CD4-positive, alpha-beta T cell treated with Interleukin-12 subunit alpha and Interleukin-12 subunit beta, for 1 hour (primary cell): ENCODE results near the gene FCHO1.
"Not testable (repeated sequence)": the region's sequence is repeated elsewhere in the genome, so short reads cannot be mapped to it uniquely, and the experiment has no call there.

Experiments
- DNase-seq: peaks from one replicate; pipeline ENCODE4 v3.0.0-alpha.2; 2020

The FCHO1 gene

DNA sequence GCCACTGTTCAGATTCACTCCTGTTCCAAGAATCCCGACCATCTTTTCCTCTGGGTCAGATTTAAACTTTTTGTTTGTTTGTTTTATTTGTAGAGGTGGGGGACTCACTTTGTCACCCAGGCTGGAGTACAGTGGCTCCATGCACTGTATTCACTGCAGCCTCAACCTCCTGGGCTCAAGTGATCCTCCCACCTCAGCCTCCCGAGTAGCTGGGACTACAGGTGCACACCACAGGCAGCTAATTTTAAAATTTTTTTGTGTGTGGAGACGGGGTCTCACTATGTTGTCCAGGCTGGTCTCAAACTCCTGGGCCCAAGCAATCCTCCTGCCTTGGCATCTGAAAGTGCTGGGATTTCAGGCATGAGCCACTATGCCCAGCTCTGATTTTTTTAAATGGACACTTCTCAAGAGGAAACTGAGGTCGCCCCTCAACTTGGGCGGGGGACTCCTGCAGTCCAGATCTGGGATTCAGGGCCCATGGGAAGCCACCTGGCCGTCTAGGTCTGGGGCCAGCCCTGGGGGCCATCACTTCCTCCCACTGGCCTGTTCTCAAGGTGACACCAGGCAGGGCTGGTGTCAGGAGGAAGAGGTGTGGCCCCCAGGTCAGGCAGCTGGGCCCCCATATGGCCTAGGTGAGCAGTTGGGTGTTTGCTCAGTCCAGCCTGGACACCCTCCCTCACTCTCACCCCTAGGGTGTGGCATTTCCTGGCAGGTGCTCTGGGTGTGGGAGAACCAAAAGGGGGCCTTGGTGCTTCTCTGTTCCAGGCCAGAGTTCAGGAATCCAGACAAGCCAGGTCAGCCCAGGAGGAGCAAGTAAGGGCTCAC is 44.9 kb downstream of the FCHO1 start:
- DNase-seq, result no peak

DNA sequence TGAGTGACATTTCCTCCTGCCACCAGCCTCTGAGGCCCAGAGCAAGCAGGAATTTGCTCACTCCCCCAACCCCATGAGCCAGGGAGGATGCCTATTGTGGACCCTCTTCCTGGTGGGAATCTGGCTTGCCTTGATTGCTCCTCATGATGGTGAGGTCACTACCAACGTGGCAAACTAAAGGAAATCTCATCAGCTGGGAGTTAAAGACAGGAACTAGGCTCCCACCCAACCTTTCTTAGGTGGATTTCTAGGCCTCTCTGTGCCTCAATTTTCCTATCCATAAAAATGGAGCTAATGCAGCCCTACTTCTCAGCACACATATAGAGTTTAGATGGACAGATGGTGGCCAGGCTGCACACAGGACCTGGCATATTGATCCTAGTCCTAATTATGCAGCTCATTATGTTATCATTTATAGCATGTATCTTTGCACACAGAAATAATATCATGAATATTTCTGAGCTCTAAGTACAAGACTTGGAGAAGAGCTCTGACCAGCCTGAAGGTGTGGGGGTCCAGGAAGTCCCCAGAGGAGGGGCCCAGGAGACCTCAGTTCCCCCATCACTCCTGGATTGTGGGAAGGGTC is 45.7 kb downstream of the FCHO1 start:
- DNase-seq, result no peak

DNA sequence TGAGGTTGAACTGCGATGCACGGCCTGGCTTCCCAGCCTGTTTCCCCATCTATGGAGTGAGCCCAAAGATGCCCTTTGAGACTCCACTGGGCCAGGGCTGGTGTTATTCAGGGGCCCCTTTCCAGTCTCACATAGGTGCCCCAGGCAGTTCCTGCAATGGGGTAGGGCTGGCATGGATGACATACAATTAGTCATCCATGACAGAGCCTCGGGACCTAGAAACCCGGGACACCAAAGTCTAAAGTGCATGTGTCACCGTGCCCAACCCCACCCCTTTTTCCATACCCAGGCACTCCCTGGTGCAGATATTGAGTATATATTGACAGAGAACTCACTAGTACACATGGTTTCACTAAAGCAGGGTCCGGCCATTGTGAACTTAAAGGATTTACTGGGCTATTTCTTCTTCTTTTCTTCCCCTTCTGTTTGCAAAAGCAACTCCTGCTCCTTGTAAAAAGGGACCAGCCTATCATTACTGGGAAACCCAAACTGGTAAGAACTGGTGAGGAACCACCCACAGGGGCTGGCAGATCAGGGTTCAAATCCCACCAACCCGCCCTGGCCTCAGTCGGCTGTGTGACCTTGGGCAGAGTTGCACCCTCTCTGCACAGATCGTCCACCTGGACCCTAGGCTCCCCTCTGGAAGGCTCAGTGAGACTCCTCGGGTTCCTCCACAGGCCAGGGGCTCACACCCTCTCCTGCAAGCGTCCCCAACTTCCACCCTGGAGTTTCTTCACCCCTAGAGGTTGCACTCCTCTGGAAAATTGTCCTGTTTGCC is 46.3 kb downstream of the FCHO1 start:
- DNase-seq, result no peak

DNA sequence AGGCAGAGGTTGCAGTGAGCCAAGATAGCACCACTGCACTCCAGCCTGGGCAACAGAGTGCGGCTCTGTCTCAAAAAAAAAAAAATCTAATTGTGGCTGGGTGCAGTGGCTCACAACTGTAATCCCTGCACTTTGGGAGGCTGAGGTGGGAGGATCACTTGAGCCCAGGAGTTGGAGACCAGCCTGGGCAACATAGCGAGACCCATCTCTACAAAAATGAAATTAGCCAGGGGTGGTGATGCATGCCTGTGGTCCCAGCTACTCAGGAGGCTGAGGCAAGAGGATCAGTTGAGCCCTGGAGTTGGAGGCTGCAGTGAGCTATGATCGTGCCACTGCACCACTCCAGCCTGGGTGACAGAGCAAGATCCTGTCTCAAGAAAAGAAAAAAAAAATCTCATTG is 47.3 kb downstream of the FCHO1 start:
- DNase-seq, result not testable (repeated sequence)

DNA sequence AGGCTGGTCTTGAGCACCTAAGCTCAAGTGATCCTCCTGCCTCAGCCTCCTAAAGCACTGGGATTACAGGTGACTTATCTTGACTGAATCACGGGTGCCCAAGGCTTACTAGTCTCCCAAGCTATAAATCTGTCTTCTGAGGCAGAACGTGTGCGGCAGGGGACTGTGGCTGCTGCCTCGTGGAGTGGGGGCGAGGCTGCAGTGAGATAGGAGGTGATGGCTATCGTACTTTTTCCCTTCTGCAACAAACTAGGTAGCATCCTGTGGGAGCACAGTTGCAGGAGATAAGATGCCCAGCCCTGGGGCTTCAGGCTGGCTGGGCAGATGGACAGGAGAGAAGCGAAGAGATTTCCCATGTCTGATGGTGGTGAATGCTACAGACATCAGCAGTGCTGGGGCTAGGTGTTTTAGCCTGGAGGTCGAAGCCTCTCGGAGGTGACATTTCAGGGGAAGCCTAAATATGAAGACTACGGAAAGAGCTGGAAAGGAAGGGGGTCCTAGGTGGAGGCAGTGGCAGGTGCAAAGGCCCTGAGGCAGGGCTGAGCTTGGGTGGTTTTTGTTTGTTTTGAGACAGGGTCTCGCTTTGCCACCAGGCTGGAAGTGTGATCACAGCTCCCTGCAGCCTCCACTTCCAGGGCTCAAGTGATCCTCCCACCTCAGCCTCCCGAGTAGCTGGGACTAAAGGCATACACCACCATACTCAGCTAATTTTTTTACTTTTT is 51.0 kb downstream of the FCHO1 start:
- no peak for DNase-seq

DNA sequence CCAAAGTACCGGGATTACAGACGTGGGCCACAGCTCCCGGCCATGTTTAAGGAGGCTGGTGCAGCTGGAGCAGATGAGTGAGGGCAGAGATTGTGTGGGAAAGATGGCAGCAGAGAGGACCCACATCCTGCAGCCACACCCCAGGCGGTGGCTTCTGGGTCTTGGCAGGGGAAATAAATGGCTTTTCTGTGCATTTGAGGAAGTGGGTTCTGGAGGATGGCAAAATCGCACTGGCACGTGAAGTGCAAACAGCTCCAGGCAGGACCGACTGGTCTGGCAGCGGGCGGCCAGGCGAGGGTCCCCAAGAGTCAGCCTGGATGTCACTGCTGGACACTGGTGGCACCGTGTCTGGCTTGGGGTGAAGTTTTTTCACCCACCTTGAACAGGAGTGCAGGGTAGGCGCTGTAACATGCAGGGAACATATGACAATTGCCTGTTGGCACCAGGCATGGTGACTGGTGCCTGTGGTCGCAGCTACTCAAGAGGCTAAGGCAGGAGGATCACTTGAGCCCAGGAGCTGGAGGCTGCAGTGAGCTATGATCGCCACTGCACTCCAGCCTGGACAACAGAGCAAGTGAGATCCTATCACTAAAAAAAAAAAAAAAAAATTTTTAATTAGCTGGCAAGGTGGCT is 52.1 kb downstream of the FCHO1 start:
- peak; percentile 49 for DNase-seq

DNA sequence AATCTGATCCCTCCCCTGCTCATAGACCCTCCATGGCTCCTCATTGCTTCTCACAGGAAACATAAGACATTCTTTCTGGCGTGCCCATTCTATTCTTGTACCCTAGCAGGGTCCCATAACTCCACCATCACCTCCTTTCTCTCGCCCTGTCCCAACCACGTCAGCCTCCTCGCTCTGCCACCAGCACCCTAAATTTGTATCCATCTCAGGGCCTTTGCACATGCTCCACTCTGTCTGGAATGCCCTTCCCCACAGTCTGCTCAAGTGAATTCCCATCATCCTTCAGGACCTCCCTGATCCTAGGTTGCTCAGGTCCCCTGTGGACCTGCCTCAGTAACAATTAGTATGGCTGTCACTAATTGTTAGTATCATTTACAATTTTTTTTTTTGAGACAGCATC is 54.1 kb downstream of the FCHO1 start:
- DNase-seq, result no peak

DNA sequence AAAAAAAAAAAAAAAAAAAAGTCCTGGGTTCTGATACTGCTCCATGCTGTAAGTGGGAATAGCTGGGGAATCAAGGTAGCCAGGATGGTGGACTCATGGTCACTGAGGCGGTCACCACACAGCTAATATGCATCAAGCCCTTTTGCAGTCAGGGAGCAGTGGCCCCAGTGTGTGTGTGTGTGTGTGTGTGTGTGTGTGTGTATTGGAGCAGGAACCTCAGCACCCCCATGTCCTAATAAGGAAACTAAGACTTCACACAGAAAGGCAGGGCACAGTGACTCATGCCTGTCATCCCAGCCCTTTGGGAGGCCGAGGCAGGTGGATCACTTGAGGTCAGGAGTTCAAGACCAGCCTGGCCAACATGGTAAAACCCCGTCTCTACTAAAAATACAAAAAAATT is 55.7 kb downstream of the FCHO1 start:
- no peak for DNase-seq

DNA sequence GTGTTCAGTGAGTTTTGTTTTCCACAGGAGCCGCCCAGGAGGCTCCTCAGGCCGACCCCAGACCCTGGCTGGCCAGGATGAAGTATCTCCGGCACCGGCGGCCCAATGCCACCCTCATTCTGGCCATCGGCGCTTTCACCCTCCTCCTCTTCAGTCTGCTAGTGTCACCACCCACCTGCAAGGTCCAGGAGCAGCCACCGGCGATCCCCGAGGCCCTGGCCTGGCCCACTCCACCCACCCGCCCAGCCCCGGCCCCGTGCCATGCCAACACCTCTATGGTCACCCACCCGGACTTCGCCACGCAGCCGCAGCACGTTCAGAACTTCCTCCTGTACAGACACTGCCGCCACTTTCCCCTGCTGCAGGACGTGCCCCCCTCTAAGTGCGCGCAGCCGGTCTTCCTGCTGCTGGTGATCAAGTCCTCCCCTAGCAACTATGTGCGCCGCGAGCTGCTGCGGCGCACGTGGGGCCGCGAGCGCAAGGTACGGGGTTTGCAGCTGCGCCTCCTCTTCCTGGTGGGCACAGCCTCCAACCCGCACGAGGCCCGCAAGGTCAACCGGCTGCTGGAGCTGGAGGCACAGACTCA is 56.5 kb downstream of the FCHO1 start:
- no peak for DNase-seq

DNA sequence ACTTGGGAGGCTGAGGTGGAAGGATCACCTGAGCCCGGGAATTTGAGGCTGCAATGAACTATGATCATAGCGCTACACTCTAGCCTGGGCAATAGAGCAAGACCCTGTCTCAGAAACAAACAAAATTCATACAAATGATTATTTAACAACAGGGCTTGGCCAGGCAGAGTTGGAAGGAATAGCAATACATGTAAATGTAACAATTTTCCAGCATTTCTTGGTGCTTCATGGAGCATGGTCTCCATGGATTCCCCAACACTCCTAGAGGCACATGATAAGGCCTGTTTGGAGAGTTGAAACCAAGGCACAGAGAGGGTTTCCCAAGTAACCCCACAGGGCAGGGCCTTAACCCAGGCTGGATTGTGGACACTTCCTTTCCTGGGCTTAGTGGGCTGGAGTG is 59.8 kb downstream of the FCHO1 start:
- DNase-seq, result no peak

DNA sequence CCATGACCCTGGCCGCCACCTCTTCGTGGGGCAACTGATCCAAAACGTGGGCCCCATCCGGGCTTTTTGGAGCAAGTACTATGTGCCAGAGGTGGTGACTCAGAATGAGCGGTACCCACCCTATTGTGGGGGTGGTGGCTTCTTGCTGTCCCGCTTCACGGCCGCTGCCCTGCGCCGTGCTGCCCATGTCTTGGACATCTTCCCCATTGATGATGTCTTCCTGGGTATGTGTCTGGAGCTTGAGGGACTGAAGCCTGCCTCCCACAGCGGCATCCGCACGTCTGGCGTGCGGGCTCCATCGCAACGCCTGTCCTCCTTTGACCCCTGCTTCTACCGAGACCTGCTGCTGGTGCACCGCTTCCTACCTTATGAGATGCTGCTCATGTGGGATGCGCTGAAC is 60.4 kb downstream of the FCHO1 start:
- no peak for DNase-seq

DNA sequence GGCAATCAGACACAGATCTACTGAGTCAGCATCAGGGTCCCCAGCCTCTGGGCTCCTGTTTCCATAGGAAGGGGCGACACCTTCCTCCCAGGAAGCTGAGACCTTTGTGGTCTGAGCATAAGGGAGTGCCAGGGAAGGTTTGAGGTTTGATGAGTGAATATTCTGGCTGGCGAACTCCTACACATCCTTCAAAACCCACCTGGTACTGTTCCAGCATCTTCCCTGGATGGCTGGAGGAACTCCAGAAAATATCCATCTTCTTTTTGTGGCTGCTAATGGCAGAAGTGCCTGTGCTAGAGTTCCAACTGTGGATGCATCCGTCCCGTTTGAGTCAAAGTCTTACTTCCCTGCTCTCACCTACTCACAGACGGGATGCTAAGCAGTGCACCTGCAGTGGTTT is 60.8 kb downstream of the FCHO1 start:
- DNase-seq, result no peak

DNA sequence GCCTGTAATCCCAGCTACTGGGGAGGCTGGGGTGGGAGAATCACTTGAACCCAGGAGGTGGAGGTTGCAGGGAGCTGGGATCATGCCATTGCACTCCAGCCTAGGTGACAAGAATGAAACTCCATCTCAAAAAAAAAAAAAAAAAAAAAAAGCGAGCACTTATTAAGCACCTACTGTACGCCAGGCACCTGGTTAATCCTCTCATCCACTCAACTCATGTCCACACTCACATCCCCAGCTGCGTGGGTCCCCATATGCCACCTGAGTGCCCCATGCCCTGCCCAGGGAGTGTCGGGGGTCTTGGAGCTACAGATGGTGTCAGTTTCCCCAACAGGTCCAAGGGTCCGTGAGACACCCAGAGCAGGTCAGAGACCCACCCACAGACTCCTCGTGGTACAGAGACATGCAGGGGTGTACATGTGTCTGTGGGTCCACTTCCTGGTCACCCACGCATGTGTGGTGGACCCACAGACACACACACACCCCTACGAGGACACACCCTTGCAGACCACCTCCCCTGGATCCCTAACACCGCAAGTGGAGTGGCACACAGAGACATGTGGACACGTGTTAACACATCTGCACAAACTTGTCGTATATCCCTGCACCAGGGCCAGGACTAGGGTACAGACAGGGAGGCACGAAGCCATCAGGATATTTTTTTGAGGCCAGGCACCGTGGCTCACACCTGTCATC is 66.5 kb downstream of the FCHO1 start:
- DNase-seq, result no peak

DNA sequence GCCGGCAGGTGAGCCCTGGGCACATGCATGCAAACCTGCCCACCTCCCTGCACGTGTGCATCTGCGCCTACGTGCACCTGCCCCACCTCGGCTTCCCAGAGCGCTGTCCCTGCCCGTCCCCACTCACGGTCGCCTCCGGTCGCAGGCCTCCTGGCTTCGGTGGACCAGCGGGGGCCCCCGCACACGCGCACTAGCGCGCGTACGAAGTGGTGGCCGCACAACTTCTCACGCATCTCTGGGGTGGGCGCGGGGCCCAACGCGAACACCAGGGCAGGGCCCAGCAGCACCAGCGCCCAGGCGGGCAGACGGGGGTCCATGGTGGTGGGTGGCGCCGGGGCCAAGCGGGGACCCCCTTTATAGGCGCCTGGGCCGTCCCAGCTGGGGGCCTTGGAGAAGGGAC is 69.9 kb downstream of the FCHO1 start, which contains the start of gene INSL3:
TSS of gene INSL3 (minus strand) at position 330 of the 400 bp plus-strand sequence. CDS start at position 317, 13 bp downstream.
- no peak for DNase-seq

DNA sequence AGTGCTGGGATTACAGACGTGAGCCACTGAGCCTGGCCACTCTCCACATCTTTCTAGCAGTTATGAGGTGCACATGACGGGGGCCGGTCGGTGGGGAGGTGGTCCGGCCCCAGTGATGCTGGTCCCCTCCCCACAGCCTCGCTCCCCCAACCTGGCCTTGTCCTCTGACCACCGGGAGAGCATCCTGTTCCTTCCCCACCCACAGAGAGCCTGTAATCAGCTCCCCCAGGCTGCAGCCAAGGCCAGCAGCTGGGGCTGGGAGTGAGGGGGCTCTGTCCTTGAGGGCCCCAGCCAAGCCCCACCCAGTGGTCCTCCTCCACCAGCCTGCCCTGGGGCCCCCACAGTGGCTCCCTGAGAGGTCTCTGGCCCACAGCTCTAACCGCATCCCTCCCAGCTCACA is 73.1 kb downstream of the FCHO1 start:
- DNase-seq, result no peak

DNA sequence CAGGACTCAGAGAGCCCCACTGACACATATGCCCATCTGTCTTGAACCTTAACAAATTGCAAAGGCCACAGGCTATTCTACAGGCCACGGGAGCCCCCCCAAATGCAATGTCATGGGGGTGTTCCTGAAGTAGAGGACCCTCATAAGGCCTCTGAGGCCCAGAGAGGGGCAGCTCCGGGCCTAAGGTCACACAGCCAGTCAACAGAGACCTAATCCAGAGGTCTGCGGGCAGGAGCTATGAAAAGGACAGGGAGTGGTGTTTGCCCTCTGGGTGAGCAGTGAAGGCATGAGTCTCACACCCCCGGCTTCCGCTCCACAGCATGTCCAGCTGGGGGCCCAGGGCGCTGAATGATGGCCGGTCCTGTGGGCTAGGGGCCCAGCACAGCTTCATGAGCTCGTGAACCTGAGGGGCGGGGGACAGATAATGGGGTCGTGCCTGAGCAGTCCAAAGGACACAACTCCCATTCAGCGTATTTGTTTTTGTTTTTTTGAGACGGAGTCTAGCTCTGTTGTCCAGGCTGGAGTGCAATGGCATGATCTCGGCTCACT is 75.3 kb downstream of the FCHO1 start:
- DNase-seq, result no peak

DNA sequence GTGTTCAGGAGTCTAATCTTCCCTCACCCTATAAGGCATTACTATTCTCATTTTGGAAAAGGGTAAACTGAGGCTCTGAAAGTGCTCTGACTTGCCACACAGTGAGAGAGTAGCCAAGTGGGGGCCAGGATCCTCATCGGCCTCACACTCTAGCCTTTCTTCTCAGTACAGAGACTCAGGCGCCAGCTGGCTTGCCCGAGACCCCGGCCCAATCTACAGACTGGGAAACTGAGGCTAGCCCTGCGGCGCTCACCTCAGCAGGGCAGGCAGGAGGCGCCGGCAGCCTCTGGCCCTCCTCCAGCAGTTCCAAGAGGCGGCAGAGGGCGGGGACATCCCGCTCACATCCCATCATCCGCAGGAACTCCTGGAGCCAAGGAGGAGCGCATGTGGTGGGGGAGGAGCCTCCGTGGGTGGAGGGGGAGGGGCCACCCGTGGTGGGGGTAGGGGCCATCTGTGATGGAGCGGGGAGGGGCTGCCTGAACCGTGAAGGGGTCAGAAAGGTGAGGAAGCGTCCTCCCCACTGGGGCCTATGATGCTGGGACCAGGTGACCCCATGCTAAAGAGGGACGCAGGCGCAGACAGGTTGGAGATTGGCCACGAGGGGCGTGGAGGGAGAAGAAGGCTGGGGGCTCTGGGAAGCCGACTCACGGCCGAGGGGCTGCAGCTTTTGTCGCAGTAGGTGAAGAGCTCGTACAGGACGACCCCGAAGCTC is 78.7 kb downstream of the FCHO1 start:
- DNase-seq, result no peak

DNA sequence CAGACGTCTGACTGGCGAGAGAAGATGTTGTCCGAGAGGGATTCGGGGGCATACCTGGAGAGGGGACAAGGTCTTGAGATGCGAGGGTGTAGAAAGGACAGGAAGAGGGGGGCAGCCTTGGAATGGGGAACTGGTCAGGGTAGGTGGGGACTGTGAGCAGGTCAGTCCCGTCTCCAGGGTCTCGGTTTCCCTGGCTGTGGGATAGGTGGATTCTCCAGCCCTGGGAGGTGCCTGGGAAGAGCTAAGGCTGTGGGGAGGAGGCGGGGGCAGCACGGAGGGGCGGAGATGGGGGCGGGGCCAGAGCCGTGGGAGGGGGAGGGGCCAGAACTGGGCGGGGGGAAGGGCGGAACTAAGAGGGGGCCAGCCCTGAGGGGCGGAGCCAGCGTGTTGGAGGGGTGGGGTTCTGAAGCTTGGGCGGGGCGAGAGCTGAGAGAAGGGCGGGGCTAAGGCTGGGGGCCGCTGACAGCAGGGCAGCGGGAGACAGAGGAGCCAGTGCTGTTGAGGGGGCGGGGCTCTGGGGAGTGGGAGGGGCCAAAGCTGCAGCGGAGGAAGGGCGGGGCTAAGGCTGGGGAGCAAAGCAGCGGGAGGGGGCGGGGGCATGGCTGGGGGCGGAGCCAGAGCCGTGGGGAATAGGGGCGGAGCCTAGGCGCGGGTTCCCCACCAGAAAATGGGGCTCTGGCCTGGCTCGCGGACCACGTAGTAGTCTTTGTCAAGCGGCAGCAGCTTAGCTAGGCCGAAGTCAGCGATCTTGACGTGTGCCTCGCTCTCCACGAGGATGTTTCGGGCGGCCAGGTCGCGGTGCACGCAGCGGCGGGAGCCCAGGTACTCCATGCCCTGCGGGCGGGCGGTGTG is 79.5 kb downstream of the FCHO1 start:
- DNase-seq, result peak; percentile 51

DNA sequence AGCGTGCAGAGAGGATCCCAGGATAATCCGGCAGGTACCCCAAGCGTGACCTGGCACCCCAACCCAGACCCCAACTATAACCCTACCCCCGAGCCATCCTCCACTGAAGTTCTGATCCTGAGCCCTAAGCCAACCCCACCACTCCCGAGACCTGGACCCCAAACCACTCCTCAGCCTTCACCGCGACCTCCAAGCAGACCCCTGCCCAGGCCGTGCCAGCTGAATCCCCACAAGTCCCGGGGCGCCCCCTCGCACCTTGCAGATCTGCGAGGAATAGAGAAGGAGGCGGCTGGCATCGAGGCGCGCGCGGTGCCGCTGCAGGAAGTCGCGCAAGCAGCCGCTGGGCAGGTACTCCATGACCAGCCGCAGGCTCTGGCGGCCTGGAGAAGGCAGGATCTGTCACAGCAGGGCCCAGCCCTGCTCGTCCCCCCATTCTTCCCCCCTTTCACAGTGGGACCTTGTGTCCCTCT is 80.2 kb downstream of the FCHO1 start:
- no peak for DNase-seq
